NCI-H524 (cell line): ENCODE results near the gene FCMR.
"Not testable (repeated sequence)": the region's sequence is repeated elsewhere in the genome, so short reads cannot be mapped to it uniquely, and the experiment has no call there.

Experiments
- DNase-seq, 2 experiments: peaks; one replicate each; lab custom pipeline; 2025; lab: John Stamatoyannopoulos, UW

FCMR gene

GRCh38 chr1:206872139-206872538, 49.6 kb downstream of the FCMR start:
- DNase-seq: no peak

GRCh38 chr1:206868264-206868663, 53.5 kb downstream of the FCMR start:
- no peak for DNase-seq

GRCh38 chr1:206867716-206868115, 54.0 kb downstream of the FCMR start:
- DNase-seq: no peak

GRCh38 chr1:206867239-206867638, 54.5 kb downstream of the FCMR start:
- DNase-seq: no peak

GRCh38 chr1:206866062-206866461, 55.7 kb downstream of the FCMR start:
- DNase-seq: no peak

- peak; percentile 45 to 52 for DNase-seq
These were observed 56.6 kb downstream of the FCMR start, which contains the start of gene IL20 for GRCh38 chr1:206864939-206865671. IL20 (plus strand) TSS chr1:206865623; CDS start chr1:206865853, 230 bp downstream.

GRCh38 chr1:206863266-206863665, 58.5 kb downstream of the FCMR start:
- no peak for DNase-seq

- DNase-seq: no peak
These were observed 61.6 kb downstream of the FCMR start for GRCh38 chr1:206860165-206860564.

- DNase-seq: no peak
These were observed 62.6 kb downstream of the FCMR start for GRCh38 chr1:206859082-206859521.

- no peak for DNase-seq
These were observed 64.9 kb downstream of the FCMR start for GRCh38 chr1:206856674-206857464.

GRCh38 chr1:206855859-206856258, 65.9 kb downstream of the FCMR start:
- DNase-seq: no peak

- DNase-seq: no peak
These were observed 67.2 kb downstream of the FCMR start for GRCh38 chr1:206854401-206855129.

GRCh38 chr1:206853696-206854095, 68.0 kb downstream of the FCMR start:
- not testable (repeated sequence) for DNase-seq
